HepG2 (cell line): ENCODE measurements around the gene ATG16L1. TPM values are rescaled to one million over a fixed set of nuclear protein-coding genes. Genes with fewer than 3 reads are reported as not detected.

ENCODE experiments used
- BRCA1 ChIP-seq: sonication (generic); formaldehyde crosslinking; IDR thresholded peaks from 2 replicates; pipeline ENCODE4 v1.4.0; 2020; ENCODE audit warnings: missing genetic modification reagents
- DMAP1 ChIP-seq: IDR thresholded peaks from 2 replicates; pipeline ENCODE4 v1.6.1; 2016
- FOXO1 ChIP-seq: sonication (generic); formaldehyde crosslinking; IDR thresholded peaks from 2 replicates; pipeline ENCODE4 v1.4.0; 2020; ENCODE audit warnings: missing genetic modification reagents
- TCF7 ChIP-seq: sonication (generic); IDR thresholded peaks from 2 replicates; pipeline ENCODE4 v1.6.1; 2016; ENCODE audit warnings: antibody characterized with exemption, low read depth
- ZBTB40 ChIP-seq, 2 experiments: fragments of 450-650 bp in 1 of 2; sonication (generic) in 1 of 2; formaldehyde crosslinking in 1 of 2; IDR thresholded peaks; 2 replicates each; pipeline versions ENCODE4 v1.6.1 to v1.8.0; 2016 to 2022; ENCODE audit warnings: antibody characterized with exemption in 1 of 2, mild to moderate bottlenecking in 1 of 2, missing genetic modification reagents in 1 of 2
- polyA plus RNA-seq, 8 experiments: library from polyadenylated mRNA; depleted of rRNA in 3 of 8; stranded (reverse) in 7 of 8; unstranded in 1 of 8; fragments of >200 nt; fragmentation: Illumina TruSeq in 4 of 8; extraction: Trizol in 4 of 8; gene quantifications; 2 replicates each; pipeline versions ENCODE4 v1.2.1 to v1.2.3, GENCODE V29; 2011 to 2016; ENCODE audit warnings: low read depth in 4 of 8, missing spikeins in 1 of 8, mixed read lengths in 1 of 8; ENCODE audit not compliant: insufficient read depth in 1 of 8
- total RNA-seq, 5 experiments: library from RNA; depleted of rRNA; stranded (reverse); fragments of >200 nt; fragmentation: Illumina TruSeq; extraction: Trizol; gene quantifications; 2 replicates each; pipeline ENCODE4 v1.2.3, GENCODE V29; 2016; ENCODE audit warnings: low read depth in 1 of 5

Gene ATG16L1
- total and polyA plus RNA-seq, 2 of the 13 experiments (the other 11 are each of a cell fraction or from before 2014, with no cell fraction given): 26.0 to 51.7 TPM

- TF ChIP-seq TCF7 (peak; percentile 27; the same call in 1 of the 2 replicates), ZBTB40 (IDR thresholded peaks at IDR 0.05) (no peak), ZBTB40 (CRISPR knock-in tag; IDR thresholded peaks at IDR 0.05) (no peak), BRCA1 (no peak), DMAP1 (0 out of 2 replicates have a peak, but pooled peaks have one; percentile 12), FOXO1 (CRISPR knock-in tag) (no peak)
Observed at GRCh38 chr2:233247116-233247515, 4.4 kb upstream of the ATG16L1 start (continued).
